GM19463 (cell line): ENCODE results near the gene ADAMTS17.
"Not testable (repeated sequence)": the region's sequence is repeated elsewhere in the genome, so short reads cannot be mapped to it uniquely, and the experiment has no call there.

ENCODE experiments used
- ATAC-seq: cut with Tn5 transposase; IDR thresholded peaks from one replicate; pipeline ENCODE4 v1.9.1; 2021; ENCODE audit warnings: mild to moderate bottlenecking, moderate library complexity; ENCODE audit not compliant: unreplicated experiment

The ADAMTS17 gene

DNA sequence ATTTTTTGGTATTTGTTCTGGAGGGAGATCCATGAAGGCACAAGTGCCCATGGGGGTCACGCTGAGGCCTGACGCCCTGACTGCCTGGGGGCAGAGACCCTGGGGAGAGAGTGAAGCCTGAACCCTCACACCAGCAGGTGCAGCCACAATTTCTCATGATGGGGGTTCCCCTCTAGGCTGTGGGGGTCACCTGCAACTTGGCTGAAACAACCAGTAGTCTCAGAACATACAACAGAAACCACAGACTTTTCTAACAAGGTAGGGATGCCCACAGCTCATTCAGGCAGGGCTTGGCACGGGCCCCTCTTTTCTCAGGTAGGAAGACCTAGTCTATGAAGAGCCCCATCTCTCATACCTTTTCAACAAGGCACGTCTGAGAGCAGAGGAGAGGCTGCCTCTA is 245.1 kb downstream of the ADAMTS17 start:
- no peak for ATAC-seq

- no peak for ATAC-seq
Measured at GRCh38 chr15:100096248-100096600, 245.6 kb downstream of the ADAMTS17 start.

GRCh38 chr15:100095541-100096247 is 246.1 kb downstream of the ADAMTS17 start:
- no peak for ATAC-seq

- no peak for ATAC-seq
Measured at GRCh38 chr15:100094127-100094510, 247.7 kb downstream of the ADAMTS17 start.

DNA sequence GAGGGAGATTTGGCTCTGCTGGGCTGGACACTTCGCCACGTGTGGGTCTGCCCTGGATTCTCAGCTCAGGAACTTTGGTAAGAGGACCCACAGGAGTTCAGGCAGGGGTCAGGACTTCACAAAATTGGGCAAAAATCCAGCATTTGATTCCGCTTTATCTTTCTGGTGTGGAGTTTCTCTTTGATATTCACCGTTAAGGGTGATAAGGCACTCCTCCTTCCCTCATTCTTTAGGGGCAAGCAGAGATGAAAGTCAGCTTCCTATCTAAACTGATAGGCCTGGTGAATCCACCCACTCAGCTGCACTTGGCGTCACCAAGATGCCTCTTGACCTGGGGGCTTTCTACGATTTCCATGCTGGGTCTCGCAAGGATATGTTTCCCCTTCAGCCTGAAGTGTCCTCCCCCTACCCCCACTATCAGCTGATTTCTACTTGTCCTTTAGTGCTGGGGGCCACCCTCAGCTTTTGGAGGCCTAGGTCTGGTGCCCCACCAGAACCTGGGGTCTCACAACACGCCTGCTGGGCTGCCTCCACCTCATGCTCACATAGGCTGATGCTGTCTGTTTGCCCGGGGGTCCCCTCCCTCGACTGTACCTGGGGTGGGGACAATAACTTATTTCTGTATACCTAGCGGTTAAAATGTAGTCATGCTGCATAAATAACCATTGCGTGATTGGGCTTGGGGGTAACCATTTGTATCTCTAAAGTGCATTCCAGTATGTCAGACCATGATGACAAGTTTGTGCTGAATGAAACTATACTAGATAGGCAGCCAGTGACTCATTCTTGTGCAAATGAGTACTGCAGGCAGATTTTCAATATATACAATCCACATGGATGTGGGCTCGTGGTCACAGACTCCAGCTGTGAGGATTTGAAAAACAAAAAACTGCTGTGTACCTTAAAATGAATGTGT is 248.3 kb downstream of the ADAMTS17 start:
- ATAC-seq, result no peak

DNA sequence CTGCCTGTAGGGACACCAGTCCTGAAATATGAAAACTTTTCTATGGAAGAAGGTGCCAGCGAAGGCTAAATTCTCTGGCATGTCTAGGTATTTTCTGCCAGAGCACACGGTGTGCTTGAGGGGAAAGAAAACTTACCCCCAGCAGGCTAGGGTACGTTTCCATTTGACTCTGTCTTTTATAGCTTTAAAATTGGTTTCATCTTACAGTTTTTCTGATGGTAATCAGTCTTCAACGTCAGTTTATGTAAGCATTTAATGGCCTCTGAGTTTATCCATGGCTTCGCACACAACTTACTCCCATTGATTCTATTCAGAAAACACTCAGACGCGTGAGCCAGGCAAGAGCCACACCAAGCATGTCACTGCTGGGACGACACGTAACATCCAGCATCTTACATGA is 249.7 kb downstream of the ADAMTS17 start:
- no peak for ATAC-seq

- ATAC-seq, result no peak
Measured at GRCh38 chr15:100090411-100090810, 251.4 kb downstream of the ADAMTS17 start.

DNA sequence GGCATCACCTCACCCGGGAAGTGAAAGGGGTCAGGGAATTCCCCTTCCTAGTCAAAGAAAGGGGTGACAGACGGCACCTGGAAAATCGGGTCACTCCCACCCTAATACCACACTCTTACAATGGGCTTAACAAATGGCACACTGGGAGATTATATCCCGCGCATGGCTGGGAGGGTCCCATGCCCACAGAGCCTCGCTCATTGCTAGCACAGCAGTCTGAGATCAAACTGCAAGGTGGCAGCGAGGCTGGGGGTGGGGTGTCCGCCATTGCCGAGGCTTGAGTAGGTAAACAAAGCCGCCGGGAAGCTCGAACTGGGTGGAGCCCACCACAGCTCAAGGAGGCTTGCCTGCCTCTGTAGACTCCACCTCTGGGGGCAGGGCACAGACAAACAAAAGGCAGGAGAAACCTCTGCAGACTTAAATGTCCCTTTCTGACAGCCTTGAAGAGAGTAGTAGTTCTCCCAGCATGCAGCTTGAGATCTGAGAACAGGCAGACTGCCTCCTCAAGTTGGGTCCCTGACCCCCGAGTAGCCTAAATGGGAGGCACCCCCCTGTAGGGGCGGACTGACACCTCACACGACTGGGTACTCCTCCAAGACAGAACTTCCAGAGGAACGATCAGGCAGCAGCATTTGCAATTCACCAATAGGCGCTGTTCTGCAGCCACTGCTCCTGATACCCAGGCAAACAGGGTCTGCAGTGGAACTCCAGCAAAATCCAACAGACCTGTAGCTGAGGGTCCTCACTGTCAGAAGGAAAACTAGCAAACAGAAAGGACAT is 257.5 kb downstream of the ADAMTS17 start:
- ATAC-seq, result not testable (repeated sequence)

- no peak for ATAC-seq
Measured at GRCh38 chr15:100083572-100083971, 258.2 kb downstream of the ADAMTS17 start.

GRCh38 chr15:100082761-100083402 is 258.9 kb downstream of the ADAMTS17 start:
- ATAC-seq, result no peak

DNA sequence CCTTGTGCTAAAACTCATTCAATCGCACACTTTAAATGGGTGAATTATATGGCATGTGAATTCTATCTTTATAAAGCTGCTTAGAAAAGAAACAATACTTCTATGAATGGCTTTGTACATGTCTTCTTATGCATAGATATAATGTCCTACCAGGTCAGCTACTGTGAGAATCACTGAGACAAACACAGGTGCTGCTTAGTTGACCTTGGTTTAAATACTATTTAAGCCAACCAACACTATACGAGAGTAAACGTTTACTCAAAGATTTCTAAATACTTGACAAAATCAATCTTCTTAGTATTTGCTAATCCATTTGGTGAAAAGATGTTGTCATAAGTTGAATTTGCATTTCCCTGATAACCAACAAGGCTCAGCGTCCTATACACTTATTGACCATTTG is 260.3 kb downstream of the ADAMTS17 start:
- ATAC-seq, result no peak

DNA sequence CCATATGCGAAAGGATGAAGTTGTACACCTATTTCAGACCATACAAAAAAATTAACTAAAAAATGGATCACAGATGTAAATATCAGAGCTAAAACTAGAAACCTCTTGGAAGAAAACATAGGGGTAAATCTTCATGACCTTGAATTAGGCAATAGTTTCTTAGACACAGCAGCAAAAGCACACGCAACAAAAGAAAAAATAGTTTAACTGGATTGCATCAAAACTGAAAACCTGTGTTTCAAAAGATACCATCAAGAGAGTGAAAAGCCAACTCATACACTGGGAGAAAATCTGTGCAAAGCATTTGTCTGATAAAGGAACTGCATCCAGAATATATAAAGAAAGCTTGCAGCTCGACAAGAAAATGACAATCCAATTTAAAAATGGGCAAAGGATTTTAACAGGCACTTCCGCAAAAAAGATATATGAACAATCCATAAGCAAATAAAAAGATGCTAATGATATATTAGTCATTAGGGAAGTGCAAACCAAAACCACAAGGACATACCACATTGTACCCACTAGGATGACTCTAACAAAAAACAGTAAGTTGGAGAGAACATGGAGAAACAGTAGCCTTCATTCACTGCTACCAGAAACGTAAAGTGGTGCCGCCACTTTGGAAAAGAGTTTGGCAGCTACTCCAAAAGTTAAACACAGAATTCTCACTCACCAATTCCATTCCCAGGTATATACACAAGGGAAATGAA is 263.1 kb downstream of the ADAMTS17 start:
- ATAC-seq, result no peak

DNA sequence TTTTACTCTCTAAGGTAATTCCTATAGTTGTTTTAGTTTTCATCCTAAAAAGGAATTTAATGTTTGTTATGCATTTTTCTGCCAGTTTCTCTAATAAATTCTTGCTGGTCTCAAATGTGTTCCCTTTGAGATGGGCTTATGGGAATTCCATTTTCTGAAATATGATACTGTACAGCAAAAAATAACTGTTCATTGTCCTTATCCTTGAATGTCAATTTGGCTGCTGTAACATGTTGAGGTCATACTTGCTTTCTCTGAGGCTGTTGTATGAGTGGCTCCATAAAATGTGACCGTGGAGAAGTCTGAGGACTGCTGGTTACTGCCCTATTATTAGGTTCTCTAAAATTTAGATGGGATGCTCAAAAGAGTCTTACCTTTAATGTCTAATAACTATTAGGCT is 266.5 kb downstream of the ADAMTS17 start:
- ATAC-seq, result no peak

DNA sequence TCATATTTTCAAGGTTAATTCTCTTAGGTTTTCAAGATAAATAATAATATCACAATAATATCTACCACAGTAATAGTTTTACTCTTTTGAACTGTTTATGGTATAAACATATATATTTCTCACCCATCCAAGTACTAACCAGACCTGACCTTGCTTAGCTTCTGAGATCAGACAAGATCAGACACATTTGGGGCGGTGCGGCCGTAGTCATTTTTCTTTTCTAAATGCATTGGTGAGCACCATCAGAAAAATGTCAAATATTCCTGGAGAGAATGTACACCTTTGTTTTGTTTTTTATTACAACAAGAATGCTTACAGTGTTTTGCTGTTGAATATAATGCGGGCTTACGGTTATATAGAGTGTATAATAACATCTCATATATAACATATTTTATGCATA is 267.8 kb downstream of the ADAMTS17 start:
- ATAC-seq, result no peak

- not testable (repeated sequence) for ATAC-seq
Measured at GRCh38 chr15:100066521-100067280, 275.1 kb downstream of the ADAMTS17 start.

GRCh38 chr15:100061944-100062343 is 279.8 kb downstream of the ADAMTS17 start:
- no peak for ATAC-seq

DNA sequence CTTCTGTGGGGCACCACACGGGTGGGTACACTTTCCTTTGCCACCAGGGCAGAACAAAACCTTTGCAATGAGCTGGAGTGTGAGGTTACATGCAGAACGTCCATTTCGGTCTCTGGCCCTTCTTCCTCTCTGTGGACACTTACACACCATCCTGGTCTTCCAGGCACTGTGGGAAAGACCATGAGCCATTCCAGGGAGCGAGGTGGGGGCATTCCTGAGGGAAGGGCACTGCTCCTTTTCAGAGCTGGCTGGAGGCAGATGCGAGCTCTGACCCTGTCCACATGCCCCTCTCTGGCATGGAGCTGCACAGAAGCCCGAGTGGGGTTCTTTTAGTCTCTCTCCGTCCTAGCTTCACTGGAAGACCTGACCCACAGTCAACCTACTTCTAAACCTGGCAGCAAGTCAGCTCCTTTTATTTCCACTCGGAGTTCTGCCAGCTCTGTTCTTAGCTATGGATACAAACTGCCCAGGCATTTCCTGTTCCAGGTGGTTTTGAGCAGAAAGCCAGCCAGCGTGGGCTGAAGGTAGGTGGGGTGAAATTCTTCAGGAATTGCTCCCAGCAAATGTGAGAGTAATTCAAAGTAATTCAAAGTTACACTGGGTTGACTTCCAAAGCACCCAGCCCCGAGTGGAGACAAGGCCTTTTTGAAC is 281.4 kb downstream of the ADAMTS17 start:
- no peak for ATAC-seq

- ATAC-seq, result no peak
Measured at GRCh38 chr15:100059521-100059920, 282.3 kb downstream of the ADAMTS17 start.

DNA sequence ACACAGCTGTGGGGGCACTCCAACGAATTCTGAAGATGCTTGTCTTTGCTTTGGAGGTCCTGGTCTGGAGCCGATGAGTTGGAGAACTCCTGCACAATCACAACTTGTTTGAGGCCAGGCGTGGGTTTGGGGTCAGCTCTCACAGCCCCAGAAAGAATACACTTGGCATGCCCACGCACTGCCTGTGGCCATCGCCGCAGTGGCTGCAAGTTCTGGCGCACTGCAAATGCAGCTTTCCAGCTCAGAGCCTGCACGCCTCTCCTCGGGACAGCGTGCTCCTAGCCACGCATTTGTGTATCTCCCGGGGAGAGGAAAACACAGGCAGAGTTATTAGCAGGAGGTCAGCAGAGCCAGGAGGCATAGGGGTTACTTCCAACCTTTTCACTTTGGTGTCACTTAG is 282.7 kb downstream of the ADAMTS17 start:
- ATAC-seq, result no peak
